CD4-positive, alpha-beta memory T cell (primary cell): ENCODE results near the gene PEX26. TPM values are rescaled to one million over a fixed set of nuclear protein-coding genes. Genes with fewer than 3 reads are reported as not detected.

Experiments used
- CTCF ChIA-PET: fragments of 350-600 bp; sonication (Branson Sonifier 250); formaldehyde crosslinking; loops from one replicate; lab custom pipeline; 2021; ENCODE audit warnings: inconsistent platforms; ENCODE audit not compliant: partially characterized antibody; lab: Charles Lee
- POLR2A ChIA-PET: fragments of 350-600 bp; sonication (Branson Sonifier 250); formaldehyde crosslinking; loops from one replicate; lab custom pipeline; 2021; ENCODE audit not compliant: partially characterized antibody; lab: Charles Lee
- DNase-seq, 5 donors: peaks; one replicate each; pipeline versions ENCODE4 v3.0.0 to v3.0.0-alpha.2; 2020 to 2022; ENCODE audit warnings: mixed read lengths in 1 of 5
- H3K27ac ChIP-seq: one replicate; pipeline ENCODE4 v1.7.0; 2013; ENCODE audit warnings: low read depth, low read length
- H3K27me3 ChIP-seq: 2 replicates; pipeline ENCODE4 v1.7.0; 2013; ENCODE audit warnings: mild to moderate bottlenecking, low read length, moderate library complexity; ENCODE audit not compliant: insufficient read depth
- H3K36me3 ChIP-seq: 2 replicates; pipeline ENCODE4 v1.7.0; 2013; ENCODE audit warnings: mild to moderate bottlenecking, low read length, moderate library complexity; ENCODE audit not compliant: insufficient read depth
- H3K4me1 ChIP-seq: 2 replicates; pipeline ENCODE4 v1.7.0; 2013; ENCODE audit warnings: mild to moderate bottlenecking, low read length, moderate library complexity; ENCODE audit not compliant: insufficient read depth
- H3K4me3 ChIP-seq, 2 donors: one replicate each; pipeline ENCODE4 v1.7.0; 2013; ENCODE audit warnings: low read length in 2 of 2, mild to moderate bottlenecking in 1 of 2
- H3K9me3 ChIP-seq, 2 donors: one replicate each; pipeline ENCODE4 v1.7.0; 2013; ENCODE audit warnings: low read length in 2 of 2, control low read depth in 1 of 2; ENCODE audit not compliant: control insufficient read depth in 1 of 2
- H3K27ac Mint-ChIP-seq, 7 donors: one replicate each; pipeline ENCODE4 v1.8.0; 2020 to 2021; ENCODE audit warnings: mixed read lengths in 7 of 7, mild to moderate bottlenecking in 6 of 7, inconsistent platforms in 3 of 7, moderate library complexity in 3 of 7
- H3K27me3 Mint-ChIP-seq, 2 donors: one replicate each; pipeline ENCODE4 v1.8.0; 2020 to 2021; ENCODE audit warnings: mixed read lengths in 2 of 2
- H3K36me3 Mint-ChIP-seq, 2 donors: one replicate each; pipeline ENCODE4 v1.8.0; 2020 to 2021; ENCODE audit warnings: mixed read lengths in 2 of 2, inconsistent platforms in 1 of 2, mild to moderate bottlenecking in 1 of 2
- H3K4me1 Mint-ChIP-seq, 4 donors: one replicate each; pipeline ENCODE4 v1.8.0; 2020 to 2021; ENCODE audit warnings: mixed read lengths in 4 of 4, mild to moderate bottlenecking in 1 of 4
- H3K4me3 Mint-ChIP-seq, 8 donors: one replicate each; pipeline ENCODE4 v1.8.0; 2020 to 2021; ENCODE audit warnings: mixed read lengths in 8 of 8, mild to moderate bottlenecking in 7 of 8, moderate library complexity in 6 of 8, inconsistent platforms in 3 of 8
- H3K9me3 Mint-ChIP-seq, 8 donors: one replicate each; pipeline ENCODE4 v1.8.0; 2020 to 2021; ENCODE audit warnings: mixed read lengths in 8 of 8, mild to moderate bottlenecking in 5 of 8, inconsistent platforms in 3 of 8, moderate library complexity in 1 of 8
- intact Hi-C: fragments of 100-400 bp; cut with micrococcal nuclease; formaldehyde crosslinking; loops from one replicate; pipeline ENCODE4 v1.15.1; 2023
- polyA plus RNA-seq, 2 donors: library from polyadenylated mRNA; unstranded; fragments of 300-500 nt; fragmentation: Illumina TruSeq; gene quantifications; one replicate each; pipeline ENCODE4 v1.2.3, GENCODE V29; 2021
- total RNA-seq, 2 experiments: library from RNA; stranded (reverse); gene quantifications; one replicate each; pipeline ENCODE4 v1.2.3, GENCODE V29; 2021

PEX26 gene
- total and polyA plus RNA-seq, 4 experiments from 2014 or later, result 1.4 to 39.6 (median 22.7) TPM

- Histone ChIP-seq H3K27ac (no peak overlapping the region), H3K36me3 (no peaks in the 10 kb centered on the region), H3K27me3 (no peaks in the 10 kb centered on the region), H3K9me3 (no peaks in the 10 kb centered on the region), H3K4me1 (no peaks in the 10 kb centered on the region), H3K4me3 (no peak overlapping the region)
- ChIA-PET CTCF (no interaction called here), POLR2A (no interaction called here)
- intact Hi-C loops, result no loop called here
- peaks cover 0 to 1% (median 0%) of the 10 kb centered on the region in 8 donors for H3K9me3 Mint-ChIP-seq
- peaks cover 7% of the 10 kb centered on the region in 2 donors for H3K27me3 Mint-ChIP-seq
- no peaks in the 10 kb centered on the region for H3K4me1 Mint-ChIP-seq
- no peak overlapping the region for H3K27ac Mint-ChIP-seq
- DNase-seq, result no peak
- H3K36me3 Mint-ChIP-seq, result no peaks in the 10 kb centered on the region
- no peak overlapping the region for H3K4me3 Mint-ChIP-seq
Measured at GRCh38 chr22:18057568-18058209, 20.1 kb upstream of the PEX26 start.

- H3K27ac ChIP-seq, result no peak overlapping the region
- H3K4me1 ChIP-seq, result no peaks in the 10 kb centered on the region
- intact Hi-C loops, result no loop called here
- Mint-ChIP-seq H3K9me3 (peaks cover 0 to 1% (median 0%) of the 10 kb centered on the region in 8 donors), H3K36me3 (no peaks in the 10 kb centered on the region), H3K4me1 (no peaks in the 10 kb centered on the region), H3K4me3 (no peak overlapping the region), H3K27ac (no peak overlapping the region), H3K27me3 (peaks cover 8 to 12% of the 10 kb centered on the region in 2 donors)
- no peaks in the 10 kb centered on the region for H3K27me3 ChIP-seq
- no peaks in the 10 kb centered on the region for H3K9me3 ChIP-seq
- POLR2A ChIA-PET, result no interaction called here
- H3K36me3 ChIP-seq, result no peaks in the 10 kb centered on the region
- CTCF ChIA-PET, result no interaction called here
- no peak overlapping the region for H3K4me3 ChIP-seq
- no peak for DNase-seq
Measured at GRCh38 chr22:18058371-18059093, 19.3 kb upstream of the PEX26 start.

GRCh38 chr22:18059094-18059417 lies 18.7 kb upstream of the PEX26 start:
- H3K27ac Mint-ChIP-seq, result no peak overlapping the region
- Histone ChIP-seq H3K27ac (no peak overlapping the region), H3K4me1 (no peaks in the 10 kb centered on the region), H3K4me3 (no peak overlapping the region), H3K9me3 (no peaks in the 10 kb centered on the region), H3K27me3 (no peaks in the 10 kb centered on the region), H3K36me3 (no peaks in the 10 kb centered on the region)
- no peak for DNase-seq
- H3K4me3 Mint-ChIP-seq, result no peak overlapping the region
- peaks cover 0 to 1% (median 0%) of the 10 kb centered on the region in 8 donors for H3K9me3 Mint-ChIP-seq
- H3K27me3 Mint-ChIP-seq, result peaks cover 8 to 14% of the 10 kb centered on the region in 2 donors
- H3K36me3 Mint-ChIP-seq, result no peaks in the 10 kb centered on the region
- POLR2A ChIA-PET, result no interaction called here
- intact Hi-C loops, result no loop called here
- CTCF ChIA-PET, result no interaction called here
- no peaks in the 10 kb centered on the region for H3K4me1 Mint-ChIP-seq

- H3K27me3 ChIP-seq, result peaks cover under 1% of the 10 kb centered on the region
- intact Hi-C loops, result no loop called here
- ChIA-PET POLR2A (no interaction called here), CTCF (no interaction called here)
- no peak overlapping the region for H3K27ac ChIP-seq
- Mint-ChIP-seq H3K27ac (no peak overlapping the region), H3K4me1 (no peaks in the 10 kb centered on the region), H3K4me3 (no peak overlapping the region), H3K27me3 (peaks cover 10 to 16% of the 10 kb centered on the region in 2 donors), H3K9me3 (peaks cover 0 to 1% (median 0%) of the 10 kb centered on the region in 8 donors), H3K36me3 (no peaks in the 10 kb centered on the region)
- no peak for DNase-seq
- no peak overlapping the region for H3K4me3 ChIP-seq
- no peaks in the 10 kb centered on the region for H3K9me3 ChIP-seq
- no peaks in the 10 kb centered on the region for H3K4me1 ChIP-seq
- H3K36me3 ChIP-seq, result no peaks in the 10 kb centered on the region
Measured at GRCh38 chr22:18059473-18059872, 18.3 kb upstream of the PEX26 start.

- H3K27me3 Mint-ChIP-seq, result peaks cover 15 to 21% of the 10 kb centered on the region in 2 donors
- intact Hi-C loops, result no loop called here
Measured at GRCh38 chr22:18059991-18060390, 17.8 kb upstream of the PEX26 start.

GRCh38 chr22:18060646-18061620 lies 16.9 kb upstream of the PEX26 start:
- intact Hi-C loops, result no loop called here
- no peak overlapping the region for H3K4me3 Mint-ChIP-seq
- peaks cover 9% of the 10 kb centered on the region for H3K27me3 ChIP-seq
- H3K36me3 ChIP-seq, result no peaks in the 10 kb centered on the region
- ChIA-PET CTCF (no interaction called here), POLR2A (no interaction called here)
- peaks cover 0 to 1% (median 0%) of the 10 kb centered on the region in 8 donors for H3K9me3 Mint-ChIP-seq
- DNase-seq, result no peak
- no peak overlapping the region for H3K27ac Mint-ChIP-seq
- no peak overlapping the region for H3K4me3 ChIP-seq
- no peak overlapping the region for H3K27ac ChIP-seq
- H3K9me3 ChIP-seq, result no peaks in the 10 kb centered on the region
- peaks cover 24 to 30% of the 10 kb centered on the region in 2 donors for H3K27me3 Mint-ChIP-seq
- H3K4me1 ChIP-seq, result no peaks in the 10 kb centered on the region
- H3K36me3 Mint-ChIP-seq, result no peaks in the 10 kb centered on the region
- no peaks in the 10 kb centered on the region for H3K4me1 Mint-ChIP-seq

More at GRCh38 chr22:18059991-18060390, 17.8 kb upstream of the PEX26 start:
- Mint-ChIP-seq H3K36me3 (no peaks in the 10 kb centered on the region), H3K4me3 (no peak overlapping the region), H3K27ac (peak overlapping the region in 2 of 7 donors; percentile 1 to 31), H3K4me1 (no peaks in the 10 kb centered on the region), H3K9me3 (peaks cover 0 to 1% (median 0%) of the 10 kb centered on the region in 8 donors)
- no peaks in the 10 kb centered on the region for H3K9me3 ChIP-seq
- ChIA-PET POLR2A (no interaction called here), CTCF (no interaction called here)
- DNase-seq, result no peak
- no peak overlapping the region for H3K4me3 ChIP-seq
- H3K27ac ChIP-seq, result no peak overlapping the region
- H3K36me3 ChIP-seq, result no peaks in the 10 kb centered on the region
- peaks cover 6% of the 10 kb centered on the region for H3K27me3 ChIP-seq
- H3K4me1 ChIP-seq, result no peaks in the 10 kb centered on the region

GRCh38 chr22:18062421-18062820 lies 15.4 kb upstream of the PEX26 start:
- intact Hi-C loops, result no loop called here
- POLR2A ChIA-PET, result no interaction called here
- peaks cover 37 to 42% of the 10 kb centered on the region in 2 donors for H3K27me3 Mint-ChIP-seq
- Histone ChIP-seq H3K4me3 (no peak overlapping the region), H3K9me3 (no peaks in the 10 kb centered on the region), H3K27ac (no peak overlapping the region), H3K36me3 (no peaks in the 10 kb centered on the region), H3K4me1 (no peaks in the 10 kb centered on the region), H3K27me3 (peaks cover 10% of the 10 kb centered on the region)
- no peak overlapping the region for H3K27ac Mint-ChIP-seq
- CTCF ChIA-PET, result interaction anchor here (1.2 kb wide), 1 partner anchor 19 kb away, joined by 3 read pairs; no protein-coding TSS in a partner anchor
- no peaks in the 10 kb centered on the region for H3K9me3 Mint-ChIP-seq
- H3K4me3 Mint-ChIP-seq, result no peak overlapping the region
- H3K36me3 Mint-ChIP-seq, result no peaks in the 10 kb centered on the region
- DNase-seq, result no peak
- no peaks in the 10 kb centered on the region for H3K4me1 Mint-ChIP-seq
